ENCODE measurements around the gene FRMD4B. TPM values are rescaled to one million over a fixed set of nuclear protein-coding genes. Genes with fewer than 3 reads are reported as not detected.

The FRMD4B gene
- total RNA-seq, 1 donor from 2014 or later: 17.3 TPM

- Histone ChIP-seq H2AFZ (replicated peaks) (no peak overlapping the region), H3K27ac (no peak overlapping the region), H3K4me3 (no peak overlapping the region), H3K9ac (no peak overlapping the region), H4K20me1 (ENCODE audit: low read depth) (no peaks in the 10 kb centered on the region), H3K36me3 (no peaks in the 10 kb centered on the region), H3K4me2 (no peak overlapping the region), H3K4me1 (peaks cover 6% of the 10 kb centered on the region), H3K79me2 (ENCODE audit: low read depth) (no peaks in the 10 kb centered on the region), H3F3A (ENCODE audit: low read depth) (no peaks in the 10 kb centered on the region), H3K27me3 (no peaks in the 10 kb centered on the region), H3K9me3 (ENCODE audit: low read depth) (no peaks in the 10 kb centered on the region)
- H3K9me3 Mint-ChIP-seq: no peaks in the 10 kb centered on the region
- no peaks in the 10 kb centered on the region for H3K27me3 Mint-ChIP-seq (ENCODE audit: insufficient read depth, low read depth)
- TF ChIP-seq EZH2phosphoT487 (IDR thresholded peaks at IDR 0.05) (no peak), EZH2 (IDR thresholded peaks at IDR 0.05) (no peak), CTCF (IDR thresholded peaks at IDR 0.05) (no peak)
- no peaks in the 10 kb centered on the region for H3K4me1 Mint-ChIP-seq
- no peak overlapping the region for H3K4me3 Mint-ChIP-seq
- no peak overlapping the region for H3K27ac Mint-ChIP-seq
- H3K36me3 Mint-ChIP-seq: peaks cover 24% of the 10 kb centered on the region
- no peak for DNase-seq (ENCODE audit: low spot score)
Observed at GRCh38 chr3:69172058-69172457, 213.8 kb downstream of the FRMD4B start.

GRCh38 chr3:69166446-69166845 lies 219.4 kb downstream of the FRMD4B start:
- H3F3A ChIP-seq (ENCODE audit: low read depth): no peaks in the 10 kb centered on the region
- H3K9ac ChIP-seq: no peak overlapping the region
- H3K27me3 ChIP-seq: no peaks in the 10 kb centered on the region
- H3K27ac ChIP-seq: no peak overlapping the region
- no peak overlapping the region for H3K4me2 ChIP-seq
- no peak overlapping the region for H2AFZ ChIP-seq (replicated peaks)
- no peaks in the 10 kb centered on the region for H3K36me3 ChIP-seq
- H3K79me2 ChIP-seq (ENCODE audit: low read depth): no peaks in the 10 kb centered on the region
- no peaks in the 10 kb centered on the region for H3K9me3 Mint-ChIP-seq
- H4K20me1 ChIP-seq (ENCODE audit: low read depth): no peaks in the 10 kb centered on the region
- H3K27ac Mint-ChIP-seq: no peak overlapping the region
- no peaks in the 10 kb centered on the region for H3K9me3 ChIP-seq (ENCODE audit: low read depth)
- no peaks in the 10 kb centered on the region for H3K27me3 Mint-ChIP-seq (ENCODE audit: insufficient read depth, low read depth)
- no peak overlapping the region for H3K4me3 Mint-ChIP-seq
- H3K4me3 ChIP-seq: no peak overlapping the region
- H3K36me3 Mint-ChIP-seq: peaks cover 4% of the 10 kb centered on the region
- H3K4me1 ChIP-seq: peaks cover 1% of the 10 kb centered on the region
- TF ChIP-seq EZH2phosphoT487 (IDR thresholded peaks at IDR 0.05) (no peak), EZH2 (IDR thresholded peaks at IDR 0.05) (no peak), CTCF (IDR thresholded peaks at IDR 0.05) (no peak)
- H3K4me1 Mint-ChIP-seq: no peaks in the 10 kb centered on the region
- DNase-seq (ENCODE audit: low spot score): no peak

GRCh38 chr3:69165744-69166143 lies 220.1 kb downstream of the FRMD4B start:
- Histone ChIP-seq H3K79me2 (ENCODE audit: low read depth) (no peaks in the 10 kb centered on the region), H2AFZ (replicated peaks) (no peak overlapping the region), H3K9ac (no peak overlapping the region), H4K20me1 (ENCODE audit: low read depth) (no peaks in the 10 kb centered on the region), H3K9me3 (ENCODE audit: low read depth) (no peaks in the 10 kb centered on the region), H3K4me3 (no peak overlapping the region), H3K27ac (no peak overlapping the region), H3K27me3 (no peaks in the 10 kb centered on the region), H3K4me1 (no peaks in the 10 kb centered on the region), H3F3A (ENCODE audit: low read depth) (no peaks in the 10 kb centered on the region), H3K36me3 (no peaks in the 10 kb centered on the region), H3K4me2 (no peak overlapping the region)
- Mint-ChIP-seq H3K9me3 (no peaks in the 10 kb centered on the region), H3K4me3 (no peak overlapping the region), H3K4me1 (no peaks in the 10 kb centered on the region), H3K27ac (no peak overlapping the region), H3K36me3 (no peaks in the 10 kb centered on the region), H3K27me3 (ENCODE audit: insufficient read depth, low read depth) (no peaks in the 10 kb centered on the region)
- no peak for DNase-seq (ENCODE audit: low spot score)
- TF ChIP-seq EZH2 (IDR thresholded peaks at IDR 0.05) (no peak), CTCF (IDR thresholded peaks at IDR 0.05) (no peak), EZH2phosphoT487 (IDR thresholded peaks at IDR 0.05) (no peak)

Measured in neural progenitor cell (in vitro differentiated cells).